ENCODE measurements around the gene CCDC50. TPM values are rescaled to one million over a fixed set of nuclear protein-coding genes. Genes with fewer than 3 reads are reported as not detected.

CCDC50 gene
- total RNA-seq, 6 donors from 2014 or later, result 54.7 to 99.8 (median 72.5) TPM

- Histone ChIP-seq H3K4me3 (no peak overlapping the region), H3K9me3 (no peaks in the 10 kb centered on the region), H3K4me1 (peaks cover 25 to 44% (median 31%) of the 10 kb centered on the region in 4 donors), H3K36me3 (no peaks in the 10 kb centered on the region), H3K27me3 (peaks cover 0 to 6% (median 0%) of the 10 kb centered on the region in 4 donors), H3K27ac (no peak overlapping the region)
- no peak for DNase-seq
- TF ChIP-seq POLR2AphosphoS5 (IDR thresholded peaks at IDR 0.05) (no peak), POLR2A (IDR thresholded peaks at IDR 0.05) (no peak), CTCF (IDR thresholded peaks at IDR 0.05) (no peak), EP300 (IDR thresholded peaks at IDR 0.05) (no peak)
- WGBS, 2 donors, result 87 to 92% methylated on average over 3 of the region's 3 CpGs
- ATAC-seq (ENCODE audit: low FRiP score in 2 of 2), result no peak
These were observed 4.2 kb downstream of the CCDC50 start for GRCh38 chr3:191333298-191333880.

GRCh38 chr3:191334346-191334893, 5.2 kb downstream of the CCDC50 start:
- peaks cover 27 to 44% (median 36%) of the 10 kb centered on the region in 4 donors for H3K4me1 ChIP-seq
- no peaks in the 10 kb centered on the region for H3K9me3 ChIP-seq
- H3K27ac ChIP-seq, result no peak overlapping the region
- 83 to 89% methylated on average over 4 of the region's 4 CpGs for WGBS, 2 donors
- no peak for ATAC-seq (ENCODE audit: low FRiP score in 2 of 2)
- no peak overlapping the region for H3K4me3 ChIP-seq
- H3K27me3 ChIP-seq, result peaks cover 0 to 3% (median 0%) of the 10 kb centered on the region in 4 donors
- no peak for DNase-seq
- no peaks in the 10 kb centered on the region for H3K36me3 ChIP-seq
- TF ChIP-seq EP300 (IDR thresholded peaks at IDR 0.05) (no peak), CTCF (IDR thresholded peaks at IDR 0.05) (no peak), POLR2AphosphoS5 (IDR thresholded peaks at IDR 0.05) (no peak)

- Histone ChIP-seq H3K9me3 (no peaks in the 10 kb centered on the region), H3K4me1 (peaks cover 27 to 38% (median 34%) of the 10 kb centered on the region in 4 donors), H3K27ac (no peak overlapping the region), H3K27me3 (no peaks in the 10 kb centered on the region), H3K36me3 (no peaks in the 10 kb centered on the region), H3K4me3 (no peak overlapping the region)
- TF ChIP-seq EP300 (IDR thresholded peaks at IDR 0.05), result no peak
- TF ChIP-seq POLR2A (IDR thresholded peaks at IDR 0.05), result no peak
- TF ChIP-seq POLR2AphosphoS5 (IDR thresholded peaks at IDR 0.05), result no peak
- TF ChIP-seq CTCF (IDR thresholded peaks at IDR 0.05), result no peak
- DNase-seq (no peak), ATAC-seq (ENCODE audit: low FRiP score in 2 of 2) (no peak)
- WGBS, 2 donors, result 76 to 78% methylated on average over 2 of the region's 2 CpGs
These were observed 7.6 kb downstream of the CCDC50 start for GRCh38 chr3:191336833-191337232.

GRCh38 chr3:191338177-191338488, 8.9 kb downstream of the CCDC50 start:
- Histone ChIP-seq H3K4me1 (peaks cover 27 to 43% (median 31%) of the 10 kb centered on the region in 4 donors), H3K27ac (no peak overlapping the region), H3K36me3 (no peaks in the 10 kb centered on the region), H3K9me3 (no peaks in the 10 kb centered on the region), H3K4me3 (no peak overlapping the region), H3K27me3 (no peaks in the 10 kb centered on the region)
- 89 to 95% methylated on average over 4 of the region's 4 CpGs for WGBS, 2 donors
- no peak for TF ChIP-seq CTCF (IDR thresholded peaks at IDR 0.05)
- no peak for TF ChIP-seq POLR2AphosphoS5 (IDR thresholded peaks at IDR 0.05)
- no peak for TF ChIP-seq POLR2A (IDR thresholded peaks at IDR 0.05)
- TF ChIP-seq EP300 (IDR thresholded peaks at IDR 0.05), result no peak
- no peak for ATAC-seq (ENCODE audit: low FRiP score in 2 of 2)
- no peak for DNase-seq

All from upper lobe of left lung (tissue), 6 donors.